Mesothelial cell of epicardium (in vitro differentiated cells): ENCODE data around the gene DES. TPM values are rescaled to one million over a fixed set of nuclear protein-coding genes. Genes with fewer than 3 reads are reported as not detected.

Source experiments
- DNase-seq, 2 experiments: peaks; one replicate each; pipeline ENCODE4 v3.0.0; 2021; ENCODE audit warnings: low spot score in 2 of 2; ENCODE audit not compliant: unreplicated experiment in 2 of 2
- H3K27ac Mint-ChIP-seq: 2 replicates; pipeline ENCODE4 v1.8.0; 2021; ENCODE audit warnings: mixed read lengths
- H3K27me3 Mint-ChIP-seq: 2 replicates; pipeline ENCODE4 v1.8.0; 2021; ENCODE audit warnings: low read depth, mixed read lengths
- H3K36me3 Mint-ChIP-seq: 2 replicates; pipeline ENCODE4 v1.8.0; 2021; ENCODE audit warnings: mixed read lengths
- H3K4me1 Mint-ChIP-seq: 2 replicates; pipeline ENCODE4 v1.8.0; 2021; ENCODE audit warnings: mixed read lengths
- H3K4me3 Mint-ChIP-seq: 2 replicates; pipeline ENCODE4 v1.8.0; 2021; ENCODE audit warnings: mild to moderate bottlenecking, moderate library complexity, mixed read lengths
- H3K9me3 Mint-ChIP-seq: 2 replicates; pipeline ENCODE4 v1.8.0; 2021; ENCODE audit warnings: mixed read lengths
- CTCF ChIP-seq: fragments of 200-600 bp; sonication (generic); IDR thresholded peaks from one replicate; pipeline ENCODE4 v1.5.0; 2021; ENCODE audit warnings: antibody characterized with exemption; ENCODE audit not compliant: unreplicated experiment
- total RNA-seq: library from RNA; stranded (reverse); gene quantifications from 3 replicates; pipeline ENCODE4 v1.2.1, GENCODE V29; 2021

DES gene
- total RNA-seq, 1 donor from 2014 or later, result 33.0 TPM

GRCh38 chr2:219419012-219419324 lies 791 bp downstream of the DES start:
- H3K4me3 Mint-ChIP-seq, result peak overlapping the region; percentile 61
- H3K9me3 Mint-ChIP-seq, result no peaks in the 10 kb centered on the region
- no peak overlapping the region for H3K27ac Mint-ChIP-seq
- H3K27me3 Mint-ChIP-seq, result peaks cover 34% of the 10 kb centered on the region
- H3K4me1 Mint-ChIP-seq, result peaks cover 26% of the 10 kb centered on the region
- no peak for TF ChIP-seq CTCF
- DNase-seq, result no peak
- no peaks in the 10 kb centered on the region for H3K36me3 Mint-ChIP-seq

DNA sequence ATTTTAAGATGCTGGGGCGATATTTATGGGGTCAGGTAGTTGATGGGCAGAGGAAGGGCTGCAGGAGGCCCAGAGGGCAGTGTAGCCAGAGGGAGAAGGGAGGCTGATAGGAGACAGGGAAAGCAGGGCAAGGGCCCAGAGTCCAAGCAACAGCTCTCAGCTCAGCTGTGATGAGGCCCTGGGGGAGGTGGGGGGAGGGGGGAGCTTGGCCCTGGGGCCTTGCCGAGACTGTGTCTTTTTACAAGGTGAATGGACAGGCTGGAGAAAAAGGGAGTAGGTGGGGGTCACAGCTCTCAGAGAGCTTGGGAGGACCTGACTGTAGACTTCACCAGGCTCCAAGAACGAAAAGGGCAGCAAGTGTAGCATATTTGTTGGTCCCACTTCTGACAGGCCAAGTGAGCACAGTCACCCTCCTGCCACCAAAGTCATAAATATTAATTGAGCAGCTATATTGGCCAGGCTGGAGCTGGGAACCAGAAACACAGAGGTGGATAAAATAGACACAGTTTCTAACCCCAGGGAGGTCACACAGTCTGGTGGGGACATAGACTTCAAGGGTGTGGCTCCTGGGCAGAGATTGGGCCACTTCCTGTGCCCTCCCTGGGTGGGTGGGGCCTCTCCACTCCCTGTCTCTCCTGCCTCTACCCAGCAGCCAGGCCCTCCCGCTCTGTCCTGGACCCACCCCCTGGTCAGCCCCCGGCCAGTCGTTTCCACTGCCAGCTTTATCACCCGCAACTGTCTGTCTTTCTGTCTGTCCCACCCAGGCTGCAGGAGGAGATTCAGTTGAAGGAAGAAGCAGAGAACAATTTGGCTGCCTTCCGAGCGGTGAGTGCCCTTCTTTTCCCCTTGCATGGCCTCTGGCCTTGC lies 1.4 kb downstream of the DES start:
- DNase-seq, result no peak
- no peaks in the 10 kb centered on the region for H3K36me3 Mint-ChIP-seq
- no peak for TF ChIP-seq CTCF
- peaks cover 33% of the 10 kb centered on the region for H3K27me3 Mint-ChIP-seq
- H3K4me3 Mint-ChIP-seq, result peak overlapping the region; percentile 61
- peaks cover 31% of the 10 kb centered on the region for H3K4me1 Mint-ChIP-seq
- no peaks in the 10 kb centered on the region for H3K9me3 Mint-ChIP-seq
- no peak overlapping the region for H3K27ac Mint-ChIP-seq

GRCh38 chr2:219420687-219421086 lies 2.5 kb downstream of the DES start:
- Mint-ChIP-seq H3K9me3 (no peaks in the 10 kb centered on the region), H3K36me3 (no peaks in the 10 kb centered on the region), H3K27ac (no peak overlapping the region), H3K4me3 (no peak overlapping the region), H3K27me3 (peaks cover 27% of the 10 kb centered on the region), H3K4me1 (peaks cover 32% of the 10 kb centered on the region)
- no peak for TF ChIP-seq CTCF
- no peak for DNase-seq

- H3K36me3 Mint-ChIP-seq, result no peaks in the 10 kb centered on the region
- no peak for DNase-seq
- H3K9me3 Mint-ChIP-seq, result no peaks in the 10 kb centered on the region
- TF ChIP-seq CTCF, result no peak
- peaks cover 25% of the 10 kb centered on the region for H3K27me3 Mint-ChIP-seq
- H3K4me1 Mint-ChIP-seq, result peaks cover 26% of the 10 kb centered on the region
- no peak overlapping the region for H3K27ac Mint-ChIP-seq
- H3K4me3 Mint-ChIP-seq, result no peak overlapping the region
Measured at GRCh38 chr2:219421323-219421722, 3.1 kb downstream of the DES start.

DNA sequence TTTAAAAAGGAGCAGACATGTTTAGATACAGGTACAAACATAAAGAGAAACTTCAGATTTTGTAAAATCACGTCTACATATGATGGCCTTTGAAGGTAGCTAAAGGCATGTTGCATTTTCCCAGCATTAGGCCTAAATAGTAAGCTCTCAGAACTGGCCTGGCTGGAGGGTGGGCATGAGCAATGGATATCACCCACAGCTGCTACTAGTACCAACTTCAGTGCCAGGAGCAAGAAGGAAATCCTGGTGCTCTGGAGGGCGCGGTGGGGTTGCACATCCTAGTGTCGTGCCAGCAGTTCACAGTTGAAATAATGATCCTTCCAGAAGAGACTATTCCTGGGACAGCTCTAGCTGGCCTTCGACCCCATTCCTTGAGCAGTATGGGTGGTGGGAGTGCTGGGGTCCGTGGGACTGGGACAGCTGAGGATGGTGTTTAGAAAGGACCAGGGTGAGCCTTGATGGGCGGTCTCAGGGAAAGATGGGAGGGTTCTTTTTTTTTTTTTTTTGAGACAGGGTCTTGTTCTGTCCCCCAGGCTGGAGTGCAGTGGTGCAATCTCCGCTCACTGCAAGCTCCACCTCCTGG lies 4.9 kb downstream of the DES start:
- DNase-seq, result no peak
- Mint-ChIP-seq H3K27me3 (peaks cover 23% of the 10 kb centered on the region), H3K9me3 (no peaks in the 10 kb centered on the region), H3K4me3 (no peak overlapping the region), H3K27ac (no peak overlapping the region), H3K4me1 (peaks cover 19% of the 10 kb centered on the region), H3K36me3 (no peaks in the 10 kb centered on the region)
- TF ChIP-seq CTCF, result no peak
